NCI-H2196 treated with DMSO at 0.1 percent for 48 hours (cell line): Measurements from ENCODE around the gene INAVA.
"Not testable (repeated sequence)": the region's sequence is repeated elsewhere in the genome, so short reads cannot be mapped to it uniquely, and the experiment has no call there.

Experiments used
- DNase-seq: peaks from one replicate; lab custom pipeline; 2025; ENCODE audit not compliant: unreplicated experiment; lab: John Stamatoyannopoulos, UW

INAVA gene

GRCh38 chr1:200962151-200962550 is 67.5 kb downstream of the INAVA start:
- DNase-seq, result not testable (repeated sequence)

DNA sequence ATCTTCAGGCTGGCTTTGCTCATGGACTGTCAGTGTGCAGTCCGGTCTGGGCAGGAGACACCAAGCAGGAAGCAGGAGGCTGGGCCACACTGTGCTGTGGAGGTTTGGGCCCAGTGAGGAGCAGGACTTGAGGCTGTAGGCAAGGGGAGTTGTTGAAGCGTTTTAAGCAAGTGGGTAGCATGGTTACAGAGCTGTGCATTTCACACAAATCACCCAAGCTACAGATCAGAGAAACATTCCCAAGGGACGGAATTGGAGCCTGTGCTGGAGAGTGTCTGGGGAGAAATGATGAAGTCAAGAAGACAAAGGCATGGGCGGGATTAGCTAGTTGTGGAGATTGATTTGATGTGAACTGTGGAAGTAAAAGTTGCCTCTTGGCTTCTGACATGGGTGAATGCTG is 67.9 kb downstream of the INAVA start:
- no peak for DNase-seq

GRCh38 chr1:200963076-200963475 is 68.4 kb downstream of the INAVA start:
- DNase-seq, result no peak

- DNase-seq, result not testable (repeated sequence)
Observed at GRCh38 chr1:200963888-200964287, 69.2 kb downstream of the INAVA start.
